Liver (tissue), 3 donors: ENCODE measurements around the gene LGALSL.

Experiments
- GABPA ChIP-seq, 2 donors: IDR thresholded peaks in 1 of 2; conservative IDR thresholded peaks in 1 of 2; 2 replicates each; pipeline ENCODE4 v1.6.1; 2016; ENCODE audit warnings: antibody characterized with exemption in 2 of 2, mild to moderate bottlenecking in 1 of 2, moderate library complexity in 1 of 2
- TF ChIP-seq, protein P1 (sequence below): fragments of 150-350 bp; IDR thresholded peaks from 2 replicates; pipeline ENCODE4 v1.5.1; 2017; ENCODE audit warnings: improper control_type of control experiment, low read depth, low read length; ENCODE audit not compliant: missing input control
- TF ChIP-seq, protein P2 (sequence below): IDR thresholded peaks from 2 replicates; pipeline ENCODE4 v1.6.1; 2016; ENCODE audit warnings: antibody characterized with exemption
- donor health status: healthy.
- donor health status: healthy.

DNA sequence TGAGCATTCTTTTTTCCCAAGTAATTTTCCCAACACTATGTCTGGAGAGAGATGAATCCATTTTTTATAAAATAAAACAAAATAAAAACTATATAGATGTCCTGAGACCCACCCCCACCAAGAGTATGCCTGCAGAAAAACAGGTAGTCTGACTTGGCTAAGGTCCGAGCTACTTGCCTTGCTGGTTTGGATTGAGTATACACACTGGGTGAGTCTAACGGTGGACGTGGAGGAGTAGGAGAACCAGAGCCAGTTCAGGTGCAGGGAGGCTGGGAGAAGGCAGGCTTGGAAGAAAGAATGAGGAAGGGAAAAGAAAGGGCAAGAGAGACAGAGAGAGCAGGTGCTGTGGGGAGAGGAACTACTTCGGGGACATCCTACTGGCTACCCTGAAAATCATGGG, 48.9 kb downstream of the LGALSL start:
- no peak for TF ChIP-seq GABPA (IDR thresholded peaks at IDR 0.05 in 1 of 2, conservative IDR thresholded peaks at IDR 0.05 in 1 of 2)
- TF ChIP-seq, protein P1, sequence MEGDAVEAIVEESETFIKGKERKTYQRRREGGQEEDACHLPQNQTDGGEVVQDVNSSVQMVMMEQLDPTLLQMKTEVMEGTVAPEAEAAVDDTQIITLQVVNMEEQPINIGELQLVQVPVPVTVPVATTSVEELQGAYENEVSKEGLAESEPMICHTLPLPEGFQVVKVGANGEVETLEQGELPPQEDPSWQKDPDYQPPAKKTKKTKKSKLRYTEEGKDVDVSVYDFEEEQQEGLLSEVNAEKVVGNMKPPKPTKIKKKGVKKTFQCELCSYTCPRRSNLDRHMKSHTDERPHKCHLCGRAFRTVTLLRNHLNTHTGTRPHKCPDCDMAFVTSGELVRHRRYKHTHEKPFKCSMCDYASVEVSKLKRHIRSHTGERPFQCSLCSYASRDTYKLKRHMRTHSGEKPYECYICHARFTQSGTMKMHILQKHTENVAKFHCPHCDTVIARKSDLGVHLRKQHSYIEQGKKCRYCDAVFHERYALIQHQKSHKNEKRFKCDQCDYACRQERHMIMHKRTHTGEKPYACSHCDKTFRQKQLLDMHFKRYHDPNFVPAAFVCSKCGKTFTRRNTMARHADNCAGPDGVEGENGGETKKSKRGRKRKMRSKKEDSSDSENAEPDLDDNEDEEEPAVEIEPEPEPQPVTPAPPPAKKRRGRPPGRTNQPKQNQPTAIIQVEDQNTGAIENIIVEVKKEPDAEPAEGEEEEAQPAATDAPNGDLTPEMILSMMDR = no peak
- TF ChIP-seq, protein P2, sequence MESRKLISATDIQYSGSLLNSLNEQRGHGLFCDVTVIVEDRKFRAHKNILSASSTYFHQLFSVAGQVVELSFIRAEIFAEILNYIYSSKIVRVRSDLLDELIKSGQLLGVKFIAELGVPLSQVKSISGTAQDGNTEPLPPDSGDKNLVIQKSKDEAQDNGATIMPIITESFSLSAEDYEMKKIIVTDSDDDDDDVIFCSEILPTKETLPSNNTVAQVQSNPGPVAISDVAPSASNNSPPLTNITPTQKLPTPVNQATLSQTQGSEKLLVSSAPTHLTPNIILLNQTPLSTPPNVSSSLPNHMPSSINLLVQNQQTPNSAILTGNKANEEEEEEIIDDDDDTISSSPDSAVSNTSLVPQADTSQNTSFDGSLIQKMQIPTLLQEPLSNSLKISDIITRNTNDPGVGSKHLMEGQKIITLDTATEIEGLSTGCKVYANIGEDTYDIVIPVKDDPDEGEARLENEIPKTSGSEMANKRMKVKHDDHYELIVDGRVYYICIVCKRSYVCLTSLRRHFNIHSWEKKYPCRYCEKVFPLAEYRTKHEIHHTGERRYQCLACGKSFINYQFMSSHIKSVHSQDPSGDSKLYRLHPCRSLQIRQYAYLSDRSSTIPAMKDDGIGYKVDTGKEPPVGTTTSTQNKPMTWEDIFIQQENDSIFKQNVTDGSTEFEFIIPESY = no peak
